Neuronal stem cell (in vitro differentiated cells): Measurements from ENCODE around the gene TSC1.

Source experiments
- DNase-seq: peaks from one replicate; pipeline ENCODE4 v3.0.0-alpha.2; 2013; ENCODE audit warnings: low spot score
- H2AFZ ChIP-seq: one replicate; pipeline ENCODE4 v1.6.1; 2013; ENCODE audit warnings: mild to moderate bottlenecking, low read length, inconsistent platforms
- H2AK5ac ChIP-seq: 2 replicates; pipeline ENCODE4 v1.6.1; 2013; ENCODE audit warnings: low read depth, mild to moderate bottlenecking, inconsistent platforms, low read length, moderate library complexity, mixed read lengths
- H2BK120ac ChIP-seq: 2 replicates; pipeline ENCODE4 v1.6.1; 2013; ENCODE audit warnings: low read depth, mild to moderate bottlenecking, inconsistent platforms, low read length, moderate library complexity, mixed read lengths
- H2BK12ac ChIP-seq: one replicate; pipeline ENCODE4 v1.6.1; 2013; ENCODE audit warnings: low read length, inconsistent platforms
- H2BK15ac ChIP-seq: 2 replicates; pipeline ENCODE4 v1.6.1; 2013; ENCODE audit warnings: mild to moderate bottlenecking, low read length, inconsistent platforms, mixed read lengths
- H2BK5ac ChIP-seq: one replicate; pipeline ENCODE4 v1.6.1; 2013; ENCODE audit warnings: inconsistent platforms, mild to moderate bottlenecking, low read length, moderate library complexity
- H3K14ac ChIP-seq: one replicate; pipeline ENCODE4 v1.6.1; 2013; ENCODE audit warnings: low read length, inconsistent platforms
- H3K18ac ChIP-seq: 2 replicates; pipeline ENCODE4 v1.6.1; 2013; ENCODE audit warnings: low read length, inconsistent platforms
- H3K23ac ChIP-seq: 2 replicates; pipeline ENCODE4 v1.6.1; 2013; ENCODE audit warnings: low read depth, mild to moderate bottlenecking, mixed read lengths, low read length, inconsistent platforms; ENCODE audit not compliant: poor library complexity
- H3K27ac ChIP-seq: replicated peaks from 3 replicates; pipeline ENCODE4 v1.5.1; 2013; ENCODE audit warnings: low read length, inconsistent platforms
- H3K27me3 ChIP-seq, 3 experiments: 2 replicates each; pipeline ENCODE4 v1.6.1; 2013; ENCODE audit warnings: low read length in 3 of 3, mild to moderate bottlenecking in 2 of 3, inconsistent platforms in 1 of 3, low read depth in 1 of 3, mixed read lengths in 1 of 3, moderate library complexity in 1 of 3; ENCODE audit not compliant: control insufficient read depth in 3 of 3, insufficient read depth in 3 of 3
- H3K36me3 ChIP-seq, 2 donors: replicated peaks in 1 of 2; 2 replicates each; pipeline ENCODE4 v1.6.1; 2013; ENCODE audit warnings: low read length in 2 of 2; ENCODE audit not compliant: control insufficient read depth in 2 of 2, insufficient read depth in 2 of 2
- H3K4ac ChIP-seq: 2 replicates; pipeline ENCODE4 v1.6.1; 2013; ENCODE audit warnings: inconsistent platforms, mild to moderate bottlenecking, low read length, moderate library complexity
- H3K4me1 ChIP-seq, 2 donors: 1 replicate in 1 of 2; 2 replicates in 1 of 2; pipeline ENCODE4 v1.6.1; 2013; ENCODE audit warnings: low read length in 2 of 2, low read depth in 1 of 2; ENCODE audit not compliant: control insufficient read depth in 2 of 2, insufficient read depth in 1 of 2
- H3K4me2 ChIP-seq: one replicate; pipeline ENCODE4 v1.6.1; 2013; ENCODE audit warnings: mild to moderate bottlenecking, low read length, inconsistent platforms; ENCODE audit not compliant: insufficient read depth, poor library complexity, severe bottlenecking
- H3K4me3 ChIP-seq, 2 donors: 2 replicates each; pipeline ENCODE4 v1.5.1; 2013; ENCODE audit warnings: low read length in 2 of 2, mild to moderate bottlenecking in 2 of 2, inconsistent platforms in 1 of 2, moderate library complexity in 1 of 2
- H3K79me1 ChIP-seq: one replicate; pipeline ENCODE4 v1.6.1; 2013; ENCODE audit warnings: low read depth, mild to moderate bottlenecking, inconsistent platforms, low read length, moderate library complexity
- H3K9ac ChIP-seq: one replicate; pipeline ENCODE4 v1.6.1; 2013; ENCODE audit warnings: mild to moderate bottlenecking, low read depth, low read length, inconsistent platforms; ENCODE audit not compliant: poor library complexity
- H3K9me3 ChIP-seq, 2 donors: replicated peaks in 1 of 2; 2 replicates each; pipeline versions ENCODE3 to v1.6.1; 2013; ENCODE audit warnings: low read length in 2 of 2, mild to moderate bottlenecking in 2 of 2, inconsistent platforms in 1 of 2, low read depth in 1 of 2, mixed read lengths in 1 of 2, moderate library complexity in 1 of 2; ENCODE audit not compliant: control insufficient read depth in 2 of 2, insufficient read depth in 1 of 2
- H4K8ac ChIP-seq: one replicate; pipeline ENCODE4 v1.6.1; 2013; ENCODE audit warnings: low read depth, mild to moderate bottlenecking, inconsistent platforms, low read length, moderate library complexity
- H4K91ac ChIP-seq: one replicate; pipeline ENCODE4 v1.6.1; 2013; ENCODE audit warnings: low read length, low read depth, mild to moderate bottlenecking, inconsistent platforms; ENCODE audit not compliant: poor library complexity
- WGBS, 2 donors: extraction: QIAGEN DNeasy Blood & Tissue Kit; methylation state at CpG; one replicate each; pipeline ENCODE4 v1.1.7; 2013; ENCODE audit warnings: missing lambda C conversion rate in 2 of 2, mixed read lengths in 1 of 2; ENCODE audit not compliant: insufficient read length in 2 of 2, insufficient replicate concordance in 1 of 2; ENCODE audit errors: extremely low coverage in 2 of 2; 5-methylcytosine and 5-hydroxymethylcytosine counted together

The TSC1 gene

GRCh38 chr9:132927704-132928103 lies 16.7 kb downstream of the TSC1 start:
- no CpG with 5 or more reads among the region's 7 CpGs for WGBS, 2 donors
- H3K14ac ChIP-seq = no peak overlapping the region
- no peak overlapping the region for H4K91ac ChIP-seq
- no peak overlapping the region for H2BK120ac ChIP-seq
- H4K8ac ChIP-seq = no peak overlapping the region
- H3K4me2 ChIP-seq = no peak overlapping the region
- DNase-seq = no peak
- no peak overlapping the region for H3K23ac ChIP-seq
- H2BK15ac ChIP-seq = no peak overlapping the region
- H3K4me1 ChIP-seq = no peaks in the 10 kb centered on the region
- H2BK12ac ChIP-seq = no peak overlapping the region
- no peaks in the 10 kb centered on the region for H3K9me3 ChIP-seq
- no peak overlapping the region for H3K18ac ChIP-seq
- H3K4ac ChIP-seq = no peak overlapping the region
- no peak overlapping the region for H2AK5ac ChIP-seq
- H3K4me3 ChIP-seq = no peak overlapping the region
- no peak overlapping the region for H3K9ac ChIP-seq
- H3K27me3 ChIP-seq = no peaks in the 10 kb centered on the region
- no peak overlapping the region for H2BK5ac ChIP-seq
- peaks cover 16 to 63% of the 10 kb centered on the region in 2 donors for H3K36me3 ChIP-seq
- no peaks in the 10 kb centered on the region for H3K79me1 ChIP-seq
- no peak overlapping the region for H2AFZ ChIP-seq
- H3K27ac ChIP-seq = no peak overlapping the region

GRCh38 chr9:132923346-132923902 lies 21.0 kb downstream of the TSC1 start:
- Histone ChIP-seq H3K18ac (no peak overlapping the region), H4K91ac (no peak overlapping the region), H3K4ac (no peak overlapping the region), H3K9ac (no peak overlapping the region), H3K27me3 (no peaks in the 10 kb centered on the region), H2AK5ac (no peak overlapping the region), H3K4me1 (no peaks in the 10 kb centered on the region), H3K14ac (no peak overlapping the region), H3K9me3 (no peaks in the 10 kb centered on the region), H3K4me2 (no peak overlapping the region), H2BK120ac (no peak overlapping the region), H3K4me3 (no peak overlapping the region), H2AFZ (no peak overlapping the region), H3K27ac (no peak overlapping the region), H3K36me3 (peaks cover 36 to 93% of the 10 kb centered on the region in 2 donors), H4K8ac (no peak overlapping the region), H2BK15ac (no peak overlapping the region), H3K23ac (no peak overlapping the region), H2BK12ac (no peak overlapping the region), H3K79me1 (no peaks in the 10 kb centered on the region), H2BK5ac (no peak overlapping the region)
- no peak for DNase-seq
- WGBS, 2 donors = no CpG with 5 or more reads among the region's 9 CpGs

GRCh38 chr9:132919614-132920268 lies 24.7 kb downstream of the TSC1 start:
- Histone ChIP-seq H2BK5ac (no peak overlapping the region), H4K91ac (no peak overlapping the region), H3K9me3 (no peaks in the 10 kb centered on the region), H2BK12ac (no peak overlapping the region), H2AFZ (no peak overlapping the region), H3K18ac (no peak overlapping the region), H3K36me3 (peaks cover 35 to 99% of the 10 kb centered on the region in 2 donors), H2AK5ac (no peak overlapping the region), H3K4ac (no peak overlapping the region), H2BK120ac (no peak overlapping the region), H3K23ac (no peak overlapping the region), H3K79me1 (peaks cover 2% of the 10 kb centered on the region), H3K27ac (no peak overlapping the region), H3K14ac (no peak overlapping the region), H3K9ac (no peak overlapping the region), H2BK15ac (no peak overlapping the region), H4K8ac (no peak overlapping the region), H3K4me1 (no peaks in the 10 kb centered on the region), H3K4me2 (no peak overlapping the region), H3K27me3 (no peaks in the 10 kb centered on the region), H3K4me3 (no peak overlapping the region)
- DNase-seq = no peak
- WGBS, 2 donors = no CpG with 5 or more reads among the region's 7 CpGs

GRCh38 chr9:132914924-132915323 lies 29.5 kb downstream of the TSC1 start:
- Histone ChIP-seq H3K9ac (no peak overlapping the region), H3K9me3 (no peaks in the 10 kb centered on the region), H2BK120ac (no peak overlapping the region), H4K8ac (no peak overlapping the region), H3K18ac (no peak overlapping the region), H4K91ac (no peak overlapping the region), H2AFZ (no peak overlapping the region), H3K79me1 (peaks cover 2% of the 10 kb centered on the region), H3K4me2 (no peak overlapping the region), H2AK5ac (no peak overlapping the region), H3K14ac (no peak overlapping the region), H2BK15ac (no peak overlapping the region), H3K23ac (no peak overlapping the region), H3K4ac (no peak overlapping the region), H2BK12ac (no peak overlapping the region), H3K27ac (no peak overlapping the region), H2BK5ac (no peak overlapping the region), H3K4me3 (no peak overlapping the region), H3K36me3 (peaks cover 28 to 95% of the 10 kb centered on the region in 2 donors), H3K27me3 (no peaks in the 10 kb centered on the region), H3K4me1 (no peaks in the 10 kb centered on the region)
- WGBS, 2 donors = no CpG with 5 or more reads among the region's 6 CpGs
- DNase-seq = no peak
